ENCODE measurements around the gene GPR107. TPM values are rescaled to one million over a fixed set of nuclear protein-coding genes. Genes with fewer than 3 reads are reported as not detected.

GPR107 gene
- total RNA-seq, 1 donor from 2014 or later, result 20.4 TPM

DNA sequence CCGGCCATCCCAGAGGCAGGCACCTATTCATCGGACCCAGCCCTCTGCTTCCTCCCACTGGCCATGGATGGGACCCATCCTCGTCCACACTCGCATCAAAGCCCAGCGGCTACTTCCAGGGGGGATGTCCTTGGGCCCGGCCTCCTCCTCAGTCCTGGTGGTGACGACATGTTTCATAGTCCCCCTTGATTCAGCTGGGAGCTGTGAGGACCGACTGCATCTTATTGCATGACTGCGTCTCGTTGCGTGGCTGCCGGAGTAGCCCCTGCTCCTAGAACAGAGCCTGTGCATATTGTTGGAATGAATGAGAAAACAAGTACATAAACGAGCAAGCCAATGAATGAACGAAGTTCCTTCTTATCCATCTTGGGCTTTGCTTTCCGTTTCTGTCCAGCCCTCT lies 131.3 kb downstream of the GPR107 start:
- no peak for ATAC-seq (ENCODE audit: poor library complexity)
- intact Hi-C loops (cut with DNase I), result no loop called here
- no peak for DNase-seq

DNA sequence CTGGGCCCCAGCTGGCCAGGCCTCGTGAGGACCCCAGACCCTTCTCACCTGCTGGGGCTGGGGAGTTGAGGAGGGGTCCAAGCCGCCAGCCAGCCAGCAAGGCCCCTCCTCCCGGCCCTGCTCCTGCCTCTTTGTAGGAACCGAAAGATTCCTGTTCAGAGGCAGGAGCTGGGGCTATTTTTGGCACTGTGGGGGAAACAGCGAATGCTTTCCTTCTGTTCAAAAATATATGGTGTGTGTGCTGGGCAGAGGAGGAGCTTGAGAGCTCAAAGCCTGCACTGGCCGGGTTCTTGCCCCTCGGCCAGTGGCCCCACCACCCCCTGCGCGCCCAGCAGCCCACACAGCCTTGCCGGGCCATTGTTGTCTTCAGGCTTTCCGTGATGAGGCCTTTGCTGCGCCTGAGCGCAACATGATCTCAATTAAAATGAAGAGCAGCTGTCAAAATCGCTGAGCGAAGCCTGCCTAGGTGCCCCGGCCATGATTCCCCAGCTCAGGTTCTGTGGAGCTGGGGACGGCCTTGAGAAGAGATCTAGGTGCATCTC lies 131.9 kb downstream of the GPR107 start:
- DNase-seq (no peak), ATAC-seq (ENCODE audit: poor library complexity) (no peak)
- intact Hi-C loops (cut with DNase I), result no loop called here

GRCh38 chr9:130186051-130186450 lies 132.3 kb downstream of the GPR107 start:
- ATAC-seq (ENCODE audit: poor library complexity) (no peak), DNase-seq (no peak)
- intact Hi-C loops (cut with DNase I), result no loop called here

DNA sequence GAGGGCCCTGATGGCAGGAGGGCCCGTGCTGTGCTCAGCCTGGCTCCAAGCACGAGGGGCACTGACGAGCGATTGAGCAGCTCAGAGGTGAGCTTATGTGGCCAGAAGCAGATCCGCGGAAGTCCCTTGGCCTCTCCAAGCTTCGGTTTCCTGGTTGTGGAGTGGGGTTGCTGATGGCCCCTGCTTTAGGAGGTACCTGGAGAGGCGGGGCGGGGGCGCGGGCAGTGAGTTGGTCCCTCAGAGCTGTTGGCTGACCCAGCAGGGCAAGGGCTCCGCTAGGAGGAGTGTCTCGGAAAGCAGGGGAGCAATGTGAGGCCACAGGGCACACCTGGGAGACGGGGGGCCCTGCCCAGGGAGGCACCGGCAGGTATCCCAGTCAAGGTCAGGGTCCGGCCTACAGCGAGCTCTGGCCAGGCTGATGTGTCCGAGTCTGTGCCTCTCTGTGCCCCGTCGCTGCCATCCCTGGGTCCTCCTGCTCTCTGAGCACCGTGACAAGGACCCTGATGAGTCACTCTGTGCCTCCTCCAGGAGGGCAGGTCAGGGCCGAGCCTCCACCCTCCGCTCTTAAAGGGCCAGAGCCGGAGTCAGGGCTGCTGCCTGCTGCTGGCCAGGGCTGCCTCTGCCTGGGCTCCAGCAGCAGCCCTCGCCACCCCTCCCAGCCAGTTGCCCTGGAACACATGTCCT lies 133.3 kb downstream of the GPR107 start:
- intact Hi-C loops (cut with DNase I), result no loop called here
- peak; percentile 69 for ATAC-seq (ENCODE audit: poor library complexity)
- no peak for DNase-seq

- ATAC-seq (ENCODE audit: poor library complexity) (no peak), DNase-seq (no peak)
- intact Hi-C loops (cut with DNase I), result no loop called here
These were observed 133.8 kb downstream of the GPR107 start for GRCh38 chr9:130187523-130187846.

DNA sequence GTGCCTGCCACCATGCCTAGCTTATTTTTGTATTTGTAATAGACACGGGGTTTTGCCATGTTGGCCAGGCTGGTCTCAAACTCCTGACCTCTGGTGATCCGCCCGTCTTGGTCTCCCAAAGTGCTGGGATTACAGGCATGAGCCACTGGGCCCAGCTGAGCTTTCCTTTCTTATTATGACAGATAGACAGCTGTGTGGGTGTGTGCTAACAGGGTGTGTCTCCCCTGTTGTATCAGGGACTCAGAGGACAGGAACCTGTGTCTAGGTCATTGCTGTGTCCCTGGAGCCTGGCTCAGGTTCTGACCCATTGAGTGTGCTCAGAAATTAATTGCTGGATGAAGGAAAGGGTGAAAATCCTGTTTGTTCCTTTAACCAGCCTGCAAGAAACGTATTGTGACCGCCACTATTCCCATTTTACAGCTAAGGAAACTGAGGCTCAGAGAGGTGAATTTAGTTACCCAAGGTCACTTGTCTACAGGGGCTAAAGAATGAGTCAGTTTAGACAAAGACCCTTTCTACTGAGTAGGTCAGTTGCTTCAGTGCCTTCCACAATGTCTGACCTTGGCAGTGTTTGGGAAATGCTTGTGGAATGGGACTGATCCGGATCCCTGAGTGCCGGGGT lies 135.3 kb downstream of the GPR107 start:
- intact Hi-C loops (cut with DNase I), result no loop called here
- DNase-seq, result no peak
- no peak for ATAC-seq (ENCODE audit: poor library complexity)

Other genes starting within 250 kb of the GPR107 start
- 12.0 TPM for gene TOR1A, start 229.8 kb upstream of the GPR107 start, total RNA-seq
- 31.4 TPM for gene C9orf78, start 218.6 kb upstream of the GPR107 start, total RNA-seq
- gene USP20, start 218.4 kb upstream of the GPR107 start, total RNA-seq, result 10.4 TPM
- 21.5 TPM for gene FNBP1, start 10.7 kb upstream of the GPR107 start, total RNA-seq
- gene NCS1, start 118.5 kb downstream of the GPR107 start, total RNA-seq, result 5.0 TPM
- 5.2 TPM for gene HMCN2, start 211.9 kb downstream of the GPR107 start, total RNA-seq

Measured in Right ventricle myocardium superior (tissue), 1 donor.